Heart right ventricle (tissue), 16 donors: ENCODE results near the gene ISCA2. TPM values are rescaled to one million over a fixed set of nuclear protein-coding genes. Genes with fewer than 3 reads are reported as not detected.

Experiments
- ATAC-seq, 8 donors: fragments of 200-7000 bp; cut with Tn5 transposase; one replicate each; pipeline ENCODE4 v1.9.1; 2020; ENCODE audit warnings: mild to moderate bottlenecking in 8 of 8, moderate library complexity in 8 of 8, moderate number of reproducible peaks in 1 of 8
- DNase-seq, 2 donors: peaks; one replicate each; pipeline ENCODE4 v3.0.0-alpha.2; 2020
- H3K27ac ChIP-seq, 10 donors: fragments of 200-600 bp; sonication (generic) in 2 of 10; one replicate each; pipeline versions ENCODE4 v1.5.0 to v1.8.0; 2020 to 2022; ENCODE audit warnings: mild to moderate bottlenecking in 3 of 10
- H3K27me3 ChIP-seq, 7 donors: fragments of 200-600 bp; one replicate each; pipeline ENCODE4 v1.8.0; 2021 to 2022; ENCODE audit warnings: mild to moderate bottlenecking in 2 of 7
- H3K36me3 ChIP-seq, 9 donors: fragments of 200-600 bp; sonication (generic) in 1 of 9; one replicate each; pipeline versions ENCODE4 v1.5.0 to v1.8.0; 2020 to 2022; ENCODE audit warnings: mild to moderate bottlenecking in 2 of 9
- H3K4me1 ChIP-seq, 9 donors: fragments of 200-600 bp; sonication (generic) in 1 of 9; one replicate each; pipeline versions ENCODE4 v1.5.0 to v1.8.0; 2020 to 2022; ENCODE audit warnings: mild to moderate bottlenecking in 4 of 9
- H3K4me3 ChIP-seq, 10 donors: fragments of 200-600 bp; sonication (generic) in 2 of 10; one replicate each; pipeline versions ENCODE4 v1.5.0 to v1.8.0; 2020 to 2022; ENCODE audit warnings: mild to moderate bottlenecking in 7 of 10, moderate library complexity in 2 of 10
- H3K9me3 ChIP-seq, 11 donors: fragments of 200-600 bp in 10 of 11; sonication (generic) in 2 of 11; one replicate each; pipeline versions ENCODE4 v1.5.0 to v1.8.0; 2013 to 2022; ENCODE audit warnings: mild to moderate bottlenecking in 2 of 11, control low read depth in 1 of 11, moderate library complexity in 1 of 11
- CTCF ChIP-seq, 9 donors: fragments of 200-600 bp; sonication (generic) in 2 of 9; IDR thresholded peaks; one replicate each; pipeline versions ENCODE4 v1.5.0 to v1.8.0; 2021 to 2022; ENCODE audit warnings: antibody characterized with exemption in 9 of 9, mild to moderate bottlenecking in 5 of 9, moderate library complexity in 1 of 9
- WGBS, 2 donors: extraction: QIAGEN DNeasy Blood & Tissue Kit; methylation state at CpG; one replicate each; pipeline ENCODE4 v1.1.7; 2013; ENCODE audit warnings: inconsistent platforms in 1 of 2; 5-methylcytosine and 5-hydroxymethylcytosine counted together
- intact Hi-C, 10 donors: fragments of 100-400 bp; cut with DNase I; formaldehyde crosslinking; loops; one replicate each; pipeline versions ENCODE4 v1.11.1 to v1.14.2; 2022
- polyA plus RNA-seq, 2 donors: library from polyadenylated mRNA; stranded (reverse); fragments of 200-250 nt; gene quantifications; one replicate each; pipeline ENCODE4 v1.2.3, GENCODE V29; 2013
- total RNA-seq, 10 donors: library from RNA; stranded (reverse); fragmentation: NEBNext Ultra II Directional in 3 of 10; extraction: Animal tissue kit (Norgen Biotek cat#: 25700) in 3 of 10; gene quantifications; one replicate each; pipeline versions ENCODE4 v1.2.1 to v1.2.4, GENCODE V29; 2021 to 2023
- donor health status: Arrhythmogenic right ventricular cardiomyopathy.
- donor health status: ischemic (EF 13 %, LVEDD 7.1; RV severe dilation, severe dysfunction).
- donor health status: healthy with polysubstance abuse.
- donor health status: DM: no; HTN: yes; CAD: no.
- donor health status: DM: no; HTN: no; CAD: no.
- donor health status: ischemic (EF 25% LVEDD 6.9; RV normal size, moderate dysfunction).
- donor health status: ischemic (EF 25% LVEDD 5.7; RV mildly dilated, moderate dysfunction).
- donor health status: healthy.
- donor health status: DM: yes; HTN: yes; CAD: no.
- donor health status: Ischemic cardiomyopathy.
- donor health status: ischemic (EF 35%, LVEDD 5.7; RV mildly dilated, moderate dysfunction).
- donor health status: nonischemic (EF 11% LVEDD 7.7; RV severe dilation, severe dysfunction).
- donor health status: DM: yes; HTN: yes; CAD: no.
- donor health status: PGD.
- donor health status: ischemic (EF 29% LVEDD 5.4; RV normal size, mild dysfunction).
- donor health status: nonischemic (EF 23%, LVEDD 6.1; RV moderate dilation, normal function).

Gene ISCA2
- total and polyA plus RNA-seq, 12 donors, result 20.6 to 44.3 (median 39.9) TPM

GRCh38 chr14:74476107-74476506, 17.5 kb upstream of the ISCA2 start:
- H3K9me3 ChIP-seq, result no peaks in the 10 kb centered on the region
- 59 to 62% methylated on average over 4 of the region's 4 CpGs for WGBS, 2 donors
- no peaks in the 10 kb centered on the region for H3K27me3 ChIP-seq
- H3K4me1 ChIP-seq, result peaks cover 0 to 20% (median 7%) of the 10 kb centered on the region in 9 donors
- peak in 1 of 2 donors; percentile 15 for DNase-seq
- peak in 7 of 8 donors; percentile 62 to 90 (median 82) for ATAC-seq
- no peak for TF ChIP-seq CTCF (IDR thresholded peaks at IDR 0.05)
- intact Hi-C loops, result loop anchor here in 5 of 10 donors (1.0 to 5.0 kb wide), 2 partner anchors 114 kb away; no protein-coding TSS in a partner anchor
- no peak overlapping the region for H3K4me3 ChIP-seq
- H3K36me3 ChIP-seq, result peaks cover 0 to 87% (median 20%) of the 10 kb centered on the region in 9 donors
- H3K27ac ChIP-seq, result peak overlapping the region in 4 of 10 donors; percentile 14 to 42 (median 32)

GRCh38 chr14:74476607-74477006, 17.0 kb upstream of the ISCA2 start:
- H3K4me3 ChIP-seq, result no peak overlapping the region
- H3K4me1 ChIP-seq, result peaks cover 0 to 20% (median 7%) of the 10 kb centered on the region in 9 donors
- intact Hi-C loops, result loop anchor here in 5 of 10 donors (1.0 to 5.0 kb wide), 2 partner anchors 114 kb away; no protein-coding TSS in a partner anchor
- no peak for TF ChIP-seq CTCF (IDR thresholded peaks at IDR 0.05)
- 90 to 93% methylated on average over 3 of the region's 3 CpGs for WGBS, 2 donors
- no peaks in the 10 kb centered on the region for H3K9me3 ChIP-seq
- DNase-seq (no peak), ATAC-seq (peak in 3 of 8 donors; percentile 8 to 22 (median 22))
- no peaks in the 10 kb centered on the region for H3K27me3 ChIP-seq
- H3K36me3 ChIP-seq, result peaks cover 0 to 89% (median 26%) of the 10 kb centered on the region in 9 donors
- H3K27ac ChIP-seq, result peak overlapping the region in 2 of 10 donors; percentile 14 to 30

- Histone ChIP-seq H3K36me3 (peaks cover 0 to 95% (median 37%) of the 10 kb centered on the region in 9 donors), H3K9me3 (no peaks in the 10 kb centered on the region), H3K4me3 (no peak overlapping the region), H3K27ac (no peak overlapping the region), H3K27me3 (no peaks in the 10 kb centered on the region), H3K4me1 (peaks cover 0 to 20% (median 7%) of the 10 kb centered on the region in 9 donors)
- TF ChIP-seq CTCF (IDR thresholded peaks at IDR 0.05), result peak; percentile 31 to 73 (median 65)
- intact Hi-C loops, result loop anchor here in 9 of 10 donors (2.0 to 5.0 kb wide), 3 partner anchors 116 to 118 kb away; no protein-coding TSS in a partner anchor
- no peak for ATAC-seq
- WGBS, 2 donors, result 98 to 100% methylated on average over 2 of the region's 2 CpGs
- DNase-seq, result no peak
Measured at GRCh38 chr14:74478996-74479635, 14.4 kb upstream of the ISCA2 start.

GRCh38 chr14:74480046-74480445, 13.5 kb upstream of the ISCA2 start:
- intact Hi-C loops, result no loop called here
- Histone ChIP-seq H3K9me3 (no peaks in the 10 kb centered on the region), H3K27ac (no peak overlapping the region), H3K4me1 (peaks cover 0 to 17% (median 7%) of the 10 kb centered on the region in 9 donors), H3K27me3 (no peaks in the 10 kb centered on the region), H3K36me3 (peaks cover 0 to 95% (median 37%) of the 10 kb centered on the region in 9 donors), H3K4me3 (no peak overlapping the region)
- no peak for DNase-seq
- WGBS, 2 donors, result 60 to 75% methylated on average over 4 of the region's 4 CpGs
- no peak for ATAC-seq
- no peak for TF ChIP-seq CTCF (IDR thresholded peaks at IDR 0.05)
